Measurements from ENCODE around the gene ZNF664.

Gene ZNF664

DNA sequence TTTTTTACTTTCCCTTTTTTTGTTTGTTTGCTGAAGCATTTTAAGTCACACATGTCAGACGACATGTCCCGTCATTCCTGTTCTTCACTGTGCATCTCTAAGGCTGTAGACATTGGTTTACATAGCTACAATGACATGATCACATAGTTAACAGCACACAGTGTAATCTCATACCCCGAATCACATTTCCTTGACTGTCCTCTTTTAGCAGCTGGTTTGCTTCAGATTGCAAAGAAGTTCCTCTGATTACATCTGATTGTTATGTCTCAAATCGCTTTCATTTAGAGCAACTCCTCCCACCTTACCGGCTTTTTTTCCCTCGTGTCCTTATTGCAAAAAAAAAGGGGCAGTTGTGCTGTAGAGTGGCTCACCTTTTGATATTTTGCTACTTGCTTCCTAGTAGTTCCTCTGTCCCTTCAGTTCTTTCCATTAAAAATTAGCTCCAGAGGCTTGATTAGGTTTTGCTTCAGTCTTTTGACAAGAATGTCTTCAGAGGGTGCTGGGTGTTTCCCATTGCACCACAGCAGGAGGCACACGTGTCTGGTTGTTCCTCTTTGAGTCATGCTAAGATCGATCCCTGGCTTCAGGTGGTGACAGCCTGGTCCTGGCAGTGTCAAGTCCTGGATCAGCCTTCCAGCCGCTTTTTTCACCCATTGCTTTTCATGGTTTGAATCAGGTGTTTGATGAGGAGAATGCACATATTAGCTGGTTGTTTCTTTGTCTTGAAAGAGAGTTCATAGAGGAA is 35.0 kb downstream of the ZNF664 start:
- no peak overlapping the region for H3K4me3 ChIP-seq (ENCODE audit: low read depth, low read length)

- no peak overlapping the region for H3K4me3 ChIP-seq (ENCODE audit: low read depth, low read length)
These were observed 35.6 kb downstream of the ZNF664 start for GRCh38 chr12:124008595-124008994.

- H3K4me3 ChIP-seq (ENCODE audit: low read depth, low read length) = no peak overlapping the region
These were observed 36.8 kb downstream of the ZNF664 start for GRCh38 chr12:124009781-124010180.

GRCh38 chr12:124010687-124011086 is 37.7 kb downstream of the ZNF664 start:
- H3K4me3 ChIP-seq (ENCODE audit: low read depth, low read length) = no peak overlapping the region

DNA sequence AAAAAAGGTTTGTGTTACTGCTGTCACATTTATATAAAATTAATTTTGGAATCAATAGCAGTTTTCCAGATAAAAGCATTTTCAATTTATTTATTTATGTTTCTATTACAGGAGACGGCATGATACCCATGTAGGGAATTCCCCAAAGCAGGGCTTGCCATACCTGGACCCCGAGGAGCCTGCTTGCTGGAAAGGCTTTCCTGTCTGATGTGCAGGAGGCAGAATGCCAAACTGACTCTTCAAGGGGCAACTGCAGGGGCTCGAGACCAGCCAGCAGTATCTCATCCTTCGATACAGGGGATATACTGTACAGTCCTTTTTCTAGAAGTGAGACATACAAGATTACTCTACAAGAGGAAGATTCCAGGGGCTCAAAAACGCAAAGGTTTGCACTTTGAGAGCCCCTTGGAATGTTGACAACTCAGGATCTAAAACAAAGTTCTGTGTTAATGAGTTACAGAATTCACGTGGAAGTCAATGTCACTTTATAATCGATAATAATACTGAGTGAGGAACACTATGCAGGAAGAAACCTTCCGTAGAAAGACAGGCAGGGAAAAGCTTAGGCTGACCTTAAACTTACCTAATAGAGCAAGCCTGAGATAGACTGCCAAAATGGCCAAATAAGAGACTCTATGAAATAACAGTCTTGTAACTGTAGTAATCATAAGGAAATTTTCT is 38.6 kb downstream of the ZNF664 start:
- H3K4me3 ChIP-seq (ENCODE audit: low read depth, low read length) = no peak overlapping the region

- H3K4me3 ChIP-seq (ENCODE audit: low read depth, low read length) = no peak overlapping the region
These were observed 40.1 kb downstream of the ZNF664 start for GRCh38 chr12:124013073-124013472.

- no peak overlapping the region for H3K4me3 ChIP-seq (ENCODE audit: low read depth, low read length)
These were observed 42.8 kb downstream of the ZNF664 start for GRCh38 chr12:124015494-124016461.

DNA sequence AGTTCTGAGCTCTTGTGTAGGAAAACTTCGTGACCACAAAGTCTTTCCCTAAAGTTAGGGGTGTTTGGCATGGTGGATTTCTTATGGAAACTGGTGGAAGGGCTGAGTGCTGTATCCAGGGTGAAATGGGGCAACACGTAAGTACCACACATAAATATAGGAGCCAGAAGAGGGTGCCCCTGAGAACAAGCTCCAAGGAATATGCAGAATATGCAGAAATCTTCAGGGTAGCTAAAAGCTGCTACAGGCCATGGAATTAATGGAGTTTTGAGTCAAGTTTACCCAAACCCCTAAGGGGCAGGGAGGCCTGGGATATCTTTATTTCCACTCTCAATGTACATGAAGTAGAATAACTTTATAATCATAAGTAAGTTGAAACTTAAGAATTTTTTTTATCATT is 44.0 kb downstream of the ZNF664 start:
- no peak overlapping the region for H3K4me3 ChIP-seq (ENCODE audit: low read depth, low read length)

GRCh38 chr12:124018539-124018938 is 45.5 kb downstream of the ZNF664 start:
- no peak overlapping the region for H3K4me3 ChIP-seq (ENCODE audit: low read depth, low read length)

DNA sequence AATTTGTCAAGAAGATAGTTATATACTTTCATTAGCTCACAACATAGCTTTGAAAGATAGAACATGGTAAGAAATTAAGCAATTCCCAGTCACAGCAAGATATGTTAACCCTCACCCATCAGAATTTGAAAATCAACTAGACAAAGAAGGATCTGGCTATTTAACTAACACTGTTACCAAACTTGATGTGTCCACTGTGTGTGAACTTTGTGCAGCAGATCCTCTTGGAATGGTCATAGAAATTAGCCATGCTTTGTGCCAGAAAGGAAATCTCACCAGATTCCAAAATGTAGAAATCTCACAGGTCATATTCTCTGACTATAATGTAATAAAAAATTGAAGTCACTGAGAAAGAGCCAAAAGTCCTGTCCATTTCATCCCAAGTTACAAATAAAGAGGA is 46.1 kb downstream of the ZNF664 start:
- H3K4me3 ChIP-seq (ENCODE audit: low read depth, low read length) = no peak overlapping the region

GRCh38 chr12:124020514-124020949 is 47.5 kb downstream of the ZNF664 start:
- no peak overlapping the region for H3K4me3 ChIP-seq (ENCODE audit: low read depth, low read length)

- H3K4me3 ChIP-seq (ENCODE audit: low read depth, low read length) = no peak overlapping the region
These were observed 48.0 kb downstream of the ZNF664 start for GRCh38 chr12:124021007-124021406.

DNA sequence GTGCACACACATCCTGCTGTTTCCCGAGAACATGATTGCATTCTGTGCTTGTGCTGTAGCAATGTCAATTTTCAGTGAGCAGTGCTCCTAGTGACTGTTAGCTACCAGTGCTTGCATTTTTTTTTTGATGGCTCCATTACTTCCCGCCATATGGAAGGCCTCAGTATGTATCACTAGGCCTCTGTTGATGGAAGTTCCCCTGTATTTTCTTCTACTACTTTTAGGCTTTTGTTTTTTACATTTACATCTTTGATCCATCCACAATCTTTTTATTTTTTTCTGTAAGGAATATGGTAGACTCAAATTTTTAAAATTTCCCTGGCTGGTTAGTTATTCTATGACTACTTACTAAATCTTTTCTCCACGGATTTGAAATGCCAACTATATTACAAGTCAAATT is 49.1 kb downstream of the ZNF664 start:
- no peak overlapping the region for H3K4me3 ChIP-seq (ENCODE audit: low read depth, low read length)

DNA sequence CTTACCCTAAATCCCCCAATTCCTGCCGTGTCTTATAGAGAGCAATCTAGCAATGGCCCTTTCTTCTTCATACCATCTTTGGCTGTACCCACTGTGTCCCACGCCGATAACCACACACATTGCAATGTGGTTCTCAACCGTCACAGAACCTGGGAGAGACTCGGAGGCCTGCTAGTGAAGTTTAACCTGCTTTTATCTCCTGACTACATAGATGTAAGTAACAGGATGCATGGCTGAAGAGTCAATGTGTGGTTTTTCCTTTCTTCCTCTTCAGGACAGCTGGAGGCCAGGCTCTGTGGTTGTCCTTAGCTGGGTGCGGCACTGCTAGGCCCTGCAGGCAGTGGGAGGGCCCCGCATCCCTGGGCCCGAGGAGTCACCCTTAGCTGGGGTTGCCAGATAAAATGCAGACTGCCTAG is 51.3 kb downstream of the ZNF664 start:
- no peak overlapping the region for H3K4me3 ChIP-seq (ENCODE audit: low read depth, low read length)

GRCh38 chr12:124024776-124025175 is 51.8 kb downstream of the ZNF664 start:
- H3K4me3 ChIP-seq (ENCODE audit: low read depth, low read length) = no peak overlapping the region

- H3K4me3 ChIP-seq (ENCODE audit: low read depth, low read length) = no peak overlapping the region
These were observed 52.6 kb downstream of the ZNF664 start for GRCh38 chr12:124025661-124026060.

GRCh38 chr12:124026755-124027745 is 54.0 kb downstream of the ZNF664 start:
- H3K4me3 ChIP-seq (ENCODE audit: low read depth, low read length) = no peak overlapping the region

GRCh38 chr12:124027753-124028554 is 54.9 kb downstream of the ZNF664 start:
- H3K4me3 ChIP-seq (ENCODE audit: low read depth, low read length) = no peak overlapping the region

DNA sequence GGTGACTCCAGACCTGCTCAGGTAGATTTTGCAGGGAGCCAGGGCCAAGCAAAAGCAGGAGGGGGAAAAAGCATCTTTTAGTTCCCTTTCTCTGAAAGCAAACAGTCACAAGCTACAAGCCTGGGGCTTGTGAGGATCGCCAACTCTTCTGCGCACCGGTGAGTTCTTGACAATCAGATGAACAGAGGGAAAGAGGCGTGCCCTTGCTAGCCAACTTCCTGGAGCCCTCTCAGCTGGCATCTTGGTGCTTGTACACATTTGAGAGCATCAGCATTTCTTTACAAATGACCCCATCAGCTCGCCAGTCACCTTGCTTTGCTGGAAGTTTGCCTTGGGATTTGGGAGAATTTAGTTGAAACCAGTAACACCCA is 55.5 kb downstream of the ZNF664 start:
- no peak overlapping the region for H3K4me3 ChIP-seq (ENCODE audit: low read depth, low read length)
